Vagina (tissue), 2 donors: ENCODE measurements around the gene SLC23A2.

Source experiments
- POLR2A ChIP-seq, 2 donors: fragments of 450-650 bp; IDR thresholded peaks; one replicate each; pipeline ENCODE4 v1.6.1; 2017; ENCODE audit warnings: antibody characterized with exemption in 2 of 2, mild to moderate bottlenecking in 2 of 2, moderate library complexity in 2 of 2
- TF ChIP-seq, protein P1 (sequence below), 3 experiments: fragments of 450-650 bp in 2 of 3; fragments of 200-600 bp in 1 of 3; sonication (generic) in 1 of 3; IDR thresholded peaks; one replicate each; pipeline ENCODE4 v1.5.1; 2017 to 2019; ENCODE audit warnings: antibody characterized with exemption in 3 of 3, mild to moderate bottlenecking in 2 of 3, moderate library complexity in 2 of 3

- no peak for TF ChIP-seq POLR2A (IDR thresholded peaks at IDR 0.05)
- TF ChIP-seq, protein P1, sequence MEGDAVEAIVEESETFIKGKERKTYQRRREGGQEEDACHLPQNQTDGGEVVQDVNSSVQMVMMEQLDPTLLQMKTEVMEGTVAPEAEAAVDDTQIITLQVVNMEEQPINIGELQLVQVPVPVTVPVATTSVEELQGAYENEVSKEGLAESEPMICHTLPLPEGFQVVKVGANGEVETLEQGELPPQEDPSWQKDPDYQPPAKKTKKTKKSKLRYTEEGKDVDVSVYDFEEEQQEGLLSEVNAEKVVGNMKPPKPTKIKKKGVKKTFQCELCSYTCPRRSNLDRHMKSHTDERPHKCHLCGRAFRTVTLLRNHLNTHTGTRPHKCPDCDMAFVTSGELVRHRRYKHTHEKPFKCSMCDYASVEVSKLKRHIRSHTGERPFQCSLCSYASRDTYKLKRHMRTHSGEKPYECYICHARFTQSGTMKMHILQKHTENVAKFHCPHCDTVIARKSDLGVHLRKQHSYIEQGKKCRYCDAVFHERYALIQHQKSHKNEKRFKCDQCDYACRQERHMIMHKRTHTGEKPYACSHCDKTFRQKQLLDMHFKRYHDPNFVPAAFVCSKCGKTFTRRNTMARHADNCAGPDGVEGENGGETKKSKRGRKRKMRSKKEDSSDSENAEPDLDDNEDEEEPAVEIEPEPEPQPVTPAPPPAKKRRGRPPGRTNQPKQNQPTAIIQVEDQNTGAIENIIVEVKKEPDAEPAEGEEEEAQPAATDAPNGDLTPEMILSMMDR (IDR thresholded peaks at IDR 0.05) = no peak
Measured at GRCh38 chr20:4896971-4897497, 104.3 kb downstream of the SLC23A2 start.
